Keratinocyte (primary cell): ENCODE results near the gene TEX28.

ENCODE experiments used
- EZH2 ChIP-seq: IDR thresholded peaks from one replicate; pipeline ENCODE4 v1.6.1; 2012; ENCODE audit warnings: inconsistent platforms, mild to moderate bottlenecking, low read length, moderate library complexity
- TF ChIP-seq, protein P1 (sequence below), 3 experiments: IDR thresholded peaks in 1 of 3; conservative IDR thresholded peaks in 1 of 3; optimal IDR thresholded peaks in 1 of 3; 2 replicates in 2 of 3; 3 replicates in 1 of 3; pipeline versions ENCODE3 to v1.5.1; 2011; ENCODE audit warnings: low read length in 3 of 3, mild to moderate bottlenecking in 3 of 3, moderate library complexity in 2 of 3, control low read depth in 1 of 3, inconsistent platforms in 1 of 3; ENCODE audit not compliant: insufficient read depth in 2 of 3; ENCODE audit errors: extremely low read depth in 1 of 3

- TF ChIP-seq, protein P1, sequence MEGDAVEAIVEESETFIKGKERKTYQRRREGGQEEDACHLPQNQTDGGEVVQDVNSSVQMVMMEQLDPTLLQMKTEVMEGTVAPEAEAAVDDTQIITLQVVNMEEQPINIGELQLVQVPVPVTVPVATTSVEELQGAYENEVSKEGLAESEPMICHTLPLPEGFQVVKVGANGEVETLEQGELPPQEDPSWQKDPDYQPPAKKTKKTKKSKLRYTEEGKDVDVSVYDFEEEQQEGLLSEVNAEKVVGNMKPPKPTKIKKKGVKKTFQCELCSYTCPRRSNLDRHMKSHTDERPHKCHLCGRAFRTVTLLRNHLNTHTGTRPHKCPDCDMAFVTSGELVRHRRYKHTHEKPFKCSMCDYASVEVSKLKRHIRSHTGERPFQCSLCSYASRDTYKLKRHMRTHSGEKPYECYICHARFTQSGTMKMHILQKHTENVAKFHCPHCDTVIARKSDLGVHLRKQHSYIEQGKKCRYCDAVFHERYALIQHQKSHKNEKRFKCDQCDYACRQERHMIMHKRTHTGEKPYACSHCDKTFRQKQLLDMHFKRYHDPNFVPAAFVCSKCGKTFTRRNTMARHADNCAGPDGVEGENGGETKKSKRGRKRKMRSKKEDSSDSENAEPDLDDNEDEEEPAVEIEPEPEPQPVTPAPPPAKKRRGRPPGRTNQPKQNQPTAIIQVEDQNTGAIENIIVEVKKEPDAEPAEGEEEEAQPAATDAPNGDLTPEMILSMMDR (optimal IDR thresholded peaks at IDR 0.05 in 1 of 3, IDR thresholded peaks at IDR 0.05 in 1 of 3, conservative IDR thresholded peaks at IDR 0.05 in 1 of 3; ENCODE audit: extremely low read depth in 1 of 3, insufficient read depth in 2 of 3, low read length in 3 of 3): no peak
- TF ChIP-seq EZH2: no peak
Observed at GRCh38 chrX:154294791-154295574, at the start of gene TEX28.
